Spleen (tissue), 7 donors: ENCODE results near the gene IPO8.

Experiments
- CTCF ChIP-seq, 11 experiments: fragments of 200-600 bp in 7 of 11; fragments of 450-650 bp in 4 of 11; sonication (generic) in 4 of 11; IDR thresholded peaks in 8 of 11; conservative IDR thresholded peaks in 3 of 11; 1 replicate in 7 of 11; 2 replicates in 4 of 11; pipeline versions ENCODE4 v1.4.0 to v1.8.0; 2016 to 2021; ENCODE audit warnings: antibody characterized with exemption in 11 of 11, inconsistent platforms in 4 of 11, mild to moderate bottlenecking in 1 of 11
- POLR2A ChIP-seq, 3 donors: fragments of 450-650 bp; IDR thresholded peaks; one replicate each; pipeline ENCODE4 v1.5.1; 2017; ENCODE audit warnings: antibody characterized with exemption in 3 of 3, mild to moderate bottlenecking in 1 of 3
- POLR2AphosphoS5 ChIP-seq, 3 donors: sonication (generic); formaldehyde crosslinking; IDR thresholded peaks; one replicate each; pipeline ENCODE4 v1.5.1; 2017; ENCODE audit warnings: antibody characterized with exemption in 3 of 3
- donor health status: DM: no; HTN: no; CAD: no; lungs with moderate emphysema.
- donor health status: DM: no; HTN: no; CAD: no.
- donor health status: DM: no; HTN: no; CAD: no.

GRCh38 chr12:30598889-30599288 lies 96.8 kb downstream of the IPO8 start:
- TF ChIP-seq CTCF (IDR thresholded peaks at IDR 0.05 in 8 of 11, conservative IDR thresholded peaks at IDR 0.05 in 3 of 11) = no peak
- no peak for TF ChIP-seq POLR2A (IDR thresholded peaks at IDR 0.05)
- no peak for TF ChIP-seq POLR2AphosphoS5 (IDR thresholded peaks at IDR 0.05)
